HepG2 (cell line): ENCODE data around the gene ZNF189. TPM values are rescaled to one million over a fixed set of nuclear protein-coding genes. Genes with fewer than 3 reads are reported as not detected.

Source experiments
- CBFB ChIP-seq: sonication (generic); formaldehyde crosslinking; IDR thresholded peaks from 2 replicates; pipeline ENCODE4 v1.4.0; 2020; ENCODE audit warnings: missing genetic modification reagents
- HMGA1 ChIP-seq: sonication (generic); formaldehyde crosslinking; conservative IDR thresholded peaks from 2 replicates; pipeline ENCODE4 v1.4.0; 2020; ENCODE audit warnings: missing genetic modification reagents
- KDM6A ChIP-seq: IDR thresholded peaks from 2 replicates; pipeline ENCODE4 v1.6.1; 2016; ENCODE audit warnings: low read depth
- MAZ ChIP-seq, 2 experiments: sonication (generic) in 1 of 2; formaldehyde crosslinking in 1 of 2; IDR thresholded peaks; 2 replicates each; pipeline versions ENCODE4 v1.5.0 to v1.6.1; 2012 to 2020; ENCODE audit warnings: low read depth in 2 of 2, mild to moderate bottlenecking in 2 of 2, borderline replicate concordance in 1 of 2, improper control_type of control experiment in 1 of 2, low read length in 1 of 2, missing genetic modification reagents in 1 of 2, moderate library complexity in 1 of 2
- MTA1 ChIP-seq: sonication (generic); formaldehyde crosslinking; IDR thresholded peaks from 2 replicates; pipeline ENCODE4 v1.4.0; 2020; ENCODE audit warnings: missing genetic modification reagents, mild to moderate bottlenecking, borderline replicate concordance
- NFE2L2 ChIP-seq: fragments of 150-350 bp; IDR thresholded peaks from 2 replicates; pipeline ENCODE4 v1.6.1; 2014; ENCODE audit warnings: low read length
- RXRA ChIP-seq: sonication (generic); formaldehyde crosslinking; IDR thresholded peaks from 2 replicates; pipeline ENCODE4 v1.5.1; 2020; ENCODE audit warnings: missing genetic modification reagents
- SMAD1 ChIP-seq: sonication (generic); formaldehyde crosslinking; IDR thresholded peaks from 2 replicates; pipeline ENCODE4 v1.4.0; 2020; ENCODE audit warnings: missing genetic modification reagents, low read depth, mild to moderate bottlenecking, borderline replicate concordance
- SNRNP70 ChIP-seq: fragments of 200-400 bp; formaldehyde crosslinking; IDR thresholded peaks from 2 replicates; pipeline ENCODE4 v1.6.1; 2017; ENCODE audit warnings: mild to moderate bottlenecking, low read depth, low read length, moderate library complexity
- ZFP37 ChIP-seq: sonication (generic); formaldehyde crosslinking; IDR thresholded peaks from 2 replicates; pipeline ENCODE4 v1.4.0; 2020; ENCODE audit warnings: missing genetic modification reagents, borderline replicate concordance
- ZNF263 ChIP-seq: sonication (generic); formaldehyde crosslinking; IDR thresholded peaks from 2 replicates; pipeline ENCODE4 v1.4.0; 2020; ENCODE audit warnings: missing genetic modification reagents
- ZNF274 ChIP-seq: sonication (generic); formaldehyde crosslinking; IDR thresholded peaks from 2 replicates; pipeline ENCODE4 v1.5.1; 2020; ENCODE audit warnings: mild to moderate bottlenecking, missing genetic modification reagents
- ZNF333 ChIP-seq: sonication (generic); formaldehyde crosslinking; IDR thresholded peaks from 2 replicates; pipeline ENCODE4 v1.4.0; 2020; ENCODE audit warnings: mild to moderate bottlenecking, missing genetic modification reagents, borderline replicate concordance
- ZNF451 ChIP-seq: sonication (generic); formaldehyde crosslinking; IDR thresholded peaks from 2 replicates; pipeline ENCODE4 v1.5.0; 2020; ENCODE audit warnings: mild to moderate bottlenecking, missing genetic modification reagents
- ZNF709 ChIP-seq: sonication (generic); formaldehyde crosslinking; IDR thresholded peaks from 2 replicates; pipeline ENCODE4 v1.5.0; 2020; ENCODE audit warnings: mild to moderate bottlenecking, missing genetic modification reagents
- ZNF841 ChIP-seq: sonication (generic); formaldehyde crosslinking; IDR thresholded peaks from 2 replicates; pipeline ENCODE4 v1.8.1; 2023; ENCODE audit warnings: missing genetic modification reagents, borderline replicate concordance
- polyA plus RNA-seq, 8 experiments: library from polyadenylated mRNA; depleted of rRNA in 3 of 8; stranded (reverse) in 7 of 8; unstranded in 1 of 8; fragments of >200 nt; fragmentation: Illumina TruSeq in 4 of 8; extraction: Trizol in 4 of 8; gene quantifications; 2 replicates each; pipeline versions ENCODE4 v1.2.1 to v1.2.3, GENCODE V29; 2011 to 2016; ENCODE audit warnings: low read depth in 4 of 8, missing spikeins in 1 of 8, mixed read lengths in 1 of 8; ENCODE audit not compliant: insufficient read depth in 1 of 8
- total RNA-seq, 5 experiments: library from RNA; depleted of rRNA; stranded (reverse); fragments of >200 nt; fragmentation: Illumina TruSeq; extraction: Trizol; gene quantifications; 2 replicates each; pipeline ENCODE4 v1.2.3, GENCODE V29; 2016; ENCODE audit warnings: low read depth in 1 of 5
- TF ChIP-seq, protein P1 (sequence below): sonication (generic); formaldehyde crosslinking; conservative IDR thresholded peaks from 2 replicates; pipeline ENCODE4 v1.5.0; 2020; ENCODE audit warnings: missing genetic modification reagents
- TF ChIP-seq, protein P2 (sequence below): sonication (generic); formaldehyde crosslinking; IDR thresholded peaks from 2 replicates; pipeline ENCODE4 v1.4.0; 2020; ENCODE audit warnings: low read depth, mild to moderate bottlenecking, missing genetic modification reagents
- TF ChIP-seq, protein P3 (sequence below): sonication (generic); formaldehyde crosslinking; IDR thresholded peaks from 2 replicates; pipeline ENCODE4 v1.4.0; 2020; ENCODE audit warnings: mild to moderate bottlenecking, missing genetic modification reagents
- TF ChIP-seq, protein P4 (sequence below): IDR thresholded peaks from 2 replicates; pipeline ENCODE4 v1.6.1; 2016; ENCODE audit warnings: control low read depth
- TF ChIP-seq, protein P5 (sequence below): fragments of 450-650 bp; IDR thresholded peaks from 2 replicates; pipeline ENCODE4 v1.6.1; 2017

The ZNF189 gene
- total and polyA plus RNA-seq, 2 of the 13 experiments (the other 11 are each of a cell fraction or from before 2014, with no cell fraction given), result 8.4 to 50.0 TPM

DNA sequence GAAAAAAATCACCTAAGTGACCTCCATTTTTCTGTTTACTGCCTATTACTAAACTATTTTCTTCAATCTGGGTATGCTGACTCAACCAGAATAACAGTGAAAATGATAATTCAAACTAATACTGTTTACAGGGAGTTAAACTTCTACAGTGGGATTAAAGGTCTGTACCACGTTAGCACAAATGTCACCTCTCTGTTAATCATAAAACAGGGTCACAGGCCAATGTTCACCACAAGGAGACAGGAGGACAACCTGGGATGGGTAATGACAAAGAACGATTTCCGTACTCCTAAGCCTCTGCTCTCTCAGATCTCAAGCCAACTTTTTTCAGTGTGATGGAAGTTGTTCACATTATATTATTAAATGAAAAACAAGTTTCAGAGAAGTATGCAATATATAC is 34.6 kb downstream of the ZNF189 start (continued):
- TF ChIP-seq SNRNP70, result no peak
- TF ChIP-seq, protein P1, sequence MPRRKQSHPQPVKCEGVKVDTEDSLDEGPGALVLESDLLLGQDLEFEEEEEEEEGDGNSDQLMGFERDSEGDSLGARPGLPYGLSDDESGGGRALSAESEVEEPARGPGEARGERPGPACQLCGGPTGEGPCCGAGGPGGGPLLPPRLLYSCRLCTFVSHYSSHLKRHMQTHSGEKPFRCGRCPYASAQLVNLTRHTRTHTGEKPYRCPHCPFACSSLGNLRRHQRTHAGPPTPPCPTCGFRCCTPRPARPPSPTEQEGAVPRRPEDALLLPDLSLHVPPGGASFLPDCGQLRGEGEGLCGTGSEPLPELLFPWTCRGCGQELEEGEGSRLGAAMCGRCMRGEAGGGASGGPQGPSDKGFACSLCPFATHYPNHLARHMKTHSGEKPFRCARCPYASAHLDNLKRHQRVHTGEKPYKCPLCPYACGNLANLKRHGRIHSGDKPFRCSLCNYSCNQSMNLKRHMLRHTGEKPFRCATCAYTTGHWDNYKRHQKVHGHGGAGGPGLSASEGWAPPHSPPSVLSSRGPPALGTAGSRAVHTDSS (CRISPR knock-in tag), result no peak
- peak; percentile 34; the same call in 1 of the 2 replicates for TF ChIP-seq RXRA
- TF ChIP-seq, protein P2, sequence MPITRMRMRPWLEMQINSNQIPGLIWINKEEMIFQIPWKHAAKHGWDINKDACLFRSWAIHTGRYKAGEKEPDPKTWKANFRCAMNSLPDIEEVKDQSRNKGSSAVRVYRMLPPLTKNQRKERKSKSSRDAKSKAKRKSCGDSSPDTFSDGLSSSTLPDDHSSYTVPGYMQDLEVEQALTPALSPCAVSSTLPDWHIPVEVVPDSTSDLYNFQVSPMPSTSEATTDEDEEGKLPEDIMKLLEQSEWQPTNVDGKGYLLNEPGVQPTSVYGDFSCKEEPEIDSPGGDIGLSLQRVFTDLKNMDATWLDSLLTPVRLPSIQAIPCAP, result no peak
- no peak for TF ChIP-seq NFE2L2
- TF ChIP-seq CBFB (CRISPR knock-in tag), result peak; percentile 60; the same call in 1 of the 2 replicates
- no peak for TF ChIP-seq ZNF841 (CRISPR knock-in tag)
- TF ChIP-seq HMGA1, result no peak
- TF ChIP-seq, protein P3, sequence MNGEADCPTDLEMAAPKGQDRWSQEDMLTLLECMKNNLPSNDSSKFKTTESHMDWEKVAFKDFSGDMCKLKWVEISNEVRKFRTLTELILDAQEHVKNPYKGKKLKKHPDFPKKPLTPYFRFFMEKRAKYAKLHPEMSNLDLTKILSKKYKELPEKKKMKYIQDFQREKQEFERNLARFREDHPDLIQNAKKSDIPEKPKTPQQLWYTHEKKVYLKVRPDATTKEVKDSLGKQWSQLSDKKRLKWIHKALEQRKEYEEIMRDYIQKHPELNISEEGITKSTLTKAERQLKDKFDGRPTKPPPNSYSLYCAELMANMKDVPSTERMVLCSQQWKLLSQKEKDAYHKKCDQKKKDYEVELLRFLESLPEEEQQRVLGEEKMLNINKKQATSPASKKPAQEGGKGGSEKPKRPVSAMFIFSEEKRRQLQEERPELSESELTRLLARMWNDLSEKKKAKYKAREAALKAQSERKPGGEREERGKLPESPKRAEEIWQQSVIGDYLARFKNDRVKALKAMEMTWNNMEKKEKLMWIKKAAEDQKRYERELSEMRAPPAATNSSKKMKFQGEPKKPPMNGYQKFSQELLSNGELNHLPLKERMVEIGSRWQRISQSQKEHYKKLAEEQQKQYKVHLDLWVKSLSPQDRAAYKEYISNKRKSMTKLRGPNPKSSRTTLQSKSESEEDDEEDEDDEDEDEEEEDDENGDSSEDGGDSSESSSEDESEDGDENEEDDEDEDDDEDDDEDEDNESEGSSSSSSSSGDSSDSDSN, result no peak
- TF ChIP-seq SMAD1 (CRISPR knock-in tag), result no peak
- no peak for TF ChIP-seq MAZ (IDR thresholded peaks at IDR 0.05; ENCODE audit: borderline replicate concordance, low read depth, low read length)
- no peak for TF ChIP-seq MAZ (CRISPR knock-in tag; IDR thresholded peaks at IDR 0.05; ENCODE audit: low read depth)
- TF ChIP-seq ZNF263 (CRISPR knock-in tag), result peak; percentile 52; the same call in 1 of the 2 replicates
- TF ChIP-seq, protein P4, sequence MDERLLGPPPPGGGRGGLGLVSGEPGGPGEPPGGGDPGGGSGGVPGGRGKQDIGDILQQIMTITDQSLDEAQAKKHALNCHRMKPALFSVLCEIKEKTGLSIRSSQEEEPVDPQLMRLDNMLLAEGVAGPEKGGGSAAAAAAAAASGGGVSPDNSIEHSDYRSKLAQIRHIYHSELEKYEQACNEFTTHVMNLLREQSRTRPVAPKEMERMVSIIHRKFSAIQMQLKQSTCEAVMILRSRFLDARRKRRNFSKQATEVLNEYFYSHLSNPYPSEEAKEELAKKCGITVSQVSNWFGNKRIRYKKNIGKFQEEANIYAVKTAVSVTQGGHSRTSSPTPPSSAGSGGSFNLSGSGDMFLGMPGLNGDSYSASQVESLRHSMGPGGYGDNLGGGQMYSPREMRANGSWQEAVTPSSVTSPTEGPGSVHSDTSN (CRISPR knock-in tag), result no peak
- no peak for TF ChIP-seq ZNF333
- TF ChIP-seq ZNF709 (CRISPR knock-in tag), result no peak
- no peak for TF ChIP-seq ZNF451
- peak; percentile 91 for TF ChIP-seq KDM6A (CRISPR knock-in tag)
- no peak for TF ChIP-seq ZFP37 (CRISPR knock-in tag)
- TF ChIP-seq, protein P5, sequence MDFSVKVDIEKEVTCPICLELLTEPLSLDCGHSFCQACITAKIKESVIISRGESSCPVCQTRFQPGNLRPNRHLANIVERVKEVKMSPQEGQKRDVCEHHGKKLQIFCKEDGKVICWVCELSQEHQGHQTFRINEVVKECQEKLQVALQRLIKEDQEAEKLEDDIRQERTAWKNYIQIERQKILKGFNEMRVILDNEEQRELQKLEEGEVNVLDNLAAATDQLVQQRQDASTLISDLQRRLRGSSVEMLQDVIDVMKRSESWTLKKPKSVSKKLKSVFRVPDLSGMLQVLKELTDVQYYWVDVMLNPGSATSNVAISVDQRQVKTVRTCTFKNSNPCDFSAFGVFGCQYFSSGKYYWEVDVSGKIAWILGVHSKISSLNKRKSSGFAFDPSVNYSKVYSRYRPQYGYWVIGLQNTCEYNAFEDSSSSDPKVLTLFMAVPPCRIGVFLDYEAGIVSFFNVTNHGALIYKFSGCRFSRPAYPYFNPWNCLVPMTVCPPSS, result no peak
- no peak for TF ChIP-seq MTA1 (CRISPR knock-in tag)
- no peak for TF ChIP-seq ZNF274 (CRISPR knock-in tag)
